Prostate gland (tissue), 2 donors: ENCODE data around the gene TADA2A.

Experiments used
- POLR2A ChIP-seq: fragments of 450-650 bp; IDR thresholded peaks from one replicate; pipeline ENCODE4 v1.6.1; 2016; ENCODE audit warnings: antibody characterized with exemption, mild to moderate bottlenecking
- POLR2AphosphoS5 ChIP-seq: sonication (generic); formaldehyde crosslinking; IDR thresholded peaks from one replicate; pipeline ENCODE4 v1.6.1; 2017; ENCODE audit warnings: antibody characterized with exemption
- TF ChIP-seq, protein P1 (sequence below), 4 experiments: fragments of 200-600 bp in 2 of 4; fragments of 450-650 bp in 2 of 4; sonication (generic) in 2 of 4; IDR thresholded peaks; 1 replicate in 3 of 4; 2 replicates in 1 of 4; pipeline ENCODE4 v1.5.1; 2016 to 2019; ENCODE audit warnings: antibody characterized with exemption in 4 of 4, mild to moderate bottlenecking in 2 of 4, moderate library complexity in 2 of 4

DNA sequence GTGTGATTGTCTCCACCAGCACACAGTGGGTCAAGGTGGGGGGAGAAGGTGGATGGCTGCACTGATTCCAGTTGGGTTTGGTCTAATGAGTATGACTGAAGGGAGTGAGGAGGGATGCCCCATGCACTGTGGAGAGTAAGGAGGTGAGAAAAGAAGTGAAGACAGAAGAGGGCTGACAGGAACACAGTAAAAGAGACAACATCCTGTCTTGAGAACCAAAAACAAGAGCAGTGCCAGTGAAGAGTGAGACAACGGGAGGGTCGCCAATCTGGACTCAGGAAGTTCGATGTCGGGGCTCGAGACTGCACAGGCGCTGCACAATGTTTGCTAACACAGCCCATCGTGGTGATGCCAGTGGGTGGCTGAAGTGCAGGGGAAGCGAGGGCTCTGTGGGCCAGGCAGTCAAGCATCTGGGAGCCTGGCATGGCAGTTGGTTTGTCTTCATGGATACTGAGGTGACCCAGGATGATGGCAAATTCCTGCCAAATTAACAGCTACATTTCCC, 117.1 kb downstream of the TADA2A start:
- TF ChIP-seq, protein P1, sequence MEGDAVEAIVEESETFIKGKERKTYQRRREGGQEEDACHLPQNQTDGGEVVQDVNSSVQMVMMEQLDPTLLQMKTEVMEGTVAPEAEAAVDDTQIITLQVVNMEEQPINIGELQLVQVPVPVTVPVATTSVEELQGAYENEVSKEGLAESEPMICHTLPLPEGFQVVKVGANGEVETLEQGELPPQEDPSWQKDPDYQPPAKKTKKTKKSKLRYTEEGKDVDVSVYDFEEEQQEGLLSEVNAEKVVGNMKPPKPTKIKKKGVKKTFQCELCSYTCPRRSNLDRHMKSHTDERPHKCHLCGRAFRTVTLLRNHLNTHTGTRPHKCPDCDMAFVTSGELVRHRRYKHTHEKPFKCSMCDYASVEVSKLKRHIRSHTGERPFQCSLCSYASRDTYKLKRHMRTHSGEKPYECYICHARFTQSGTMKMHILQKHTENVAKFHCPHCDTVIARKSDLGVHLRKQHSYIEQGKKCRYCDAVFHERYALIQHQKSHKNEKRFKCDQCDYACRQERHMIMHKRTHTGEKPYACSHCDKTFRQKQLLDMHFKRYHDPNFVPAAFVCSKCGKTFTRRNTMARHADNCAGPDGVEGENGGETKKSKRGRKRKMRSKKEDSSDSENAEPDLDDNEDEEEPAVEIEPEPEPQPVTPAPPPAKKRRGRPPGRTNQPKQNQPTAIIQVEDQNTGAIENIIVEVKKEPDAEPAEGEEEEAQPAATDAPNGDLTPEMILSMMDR (IDR thresholded peaks at IDR 0.05) = no peak
- TF ChIP-seq POLR2A (no peak), POLR2AphosphoS5 (no peak)
